NCI-H2107 treated with DMSO at 0.1 percent for 48 hours (cell line): Measurements from ENCODE around the gene ACHE.

ENCODE experiments used
- DNase-seq: peaks from one replicate; lab custom pipeline; 2025; ENCODE audit not compliant: unreplicated experiment; lab: John Stamatoyannopoulos, UW

Gene ACHE

GRCh38 chr7:100896732-100897608, 1.3 kb upstream of the ACHE start:
- DNase-seq = no peak

GRCh38 chr7:100895956-100896731, 456 bp upstream of the ACHE start:
- no peak for DNase-seq

GRCh38 chr7:100894860-100895700, 608 bp downstream of the ACHE start:
- no peak for DNase-seq

- no peak for DNase-seq
Measured at GRCh38 chr7:100893910-100894721, 1.6 kb downstream of the ACHE start.

- no peak for DNase-seq
Measured at GRCh38 chr7:100893318-100893895, 2.3 kb downstream of the ACHE start.

- DNase-seq = no peak
Measured at GRCh38 chr7:100892364-100893317, 3.0 kb downstream of the ACHE start.

GRCh38 chr7:100891568-100892247, 4.0 kb downstream of the ACHE start:
- no peak for DNase-seq

GRCh38 chr7:100890653-100891567, 4.8 kb downstream of the ACHE start:
- DNase-seq = no peak

GRCh38 chr7:100888988-100889750, 6.5 kb downstream of the ACHE start, which contains the start of gene UFSP1:
Gene UFSP1, minus strand, starts transcription at chr7:100889715. Its CDS starts 444 bp downstream, at chr7:100889271.
- no peak for DNase-seq

- no peak for DNase-seq
Measured at GRCh38 chr7:100888291-100888987, 7.2 kb downstream of the ACHE start.

- no peak for DNase-seq
Measured at GRCh38 chr7:100887516-100888290, 8.0 kb downstream of the ACHE start.

- no peak for DNase-seq
Measured at GRCh38 chr7:100886936-100887515, 8.7 kb downstream of the ACHE start.

- DNase-seq = no peak
Measured at GRCh38 chr7:100886142-100886935, 9.3 kb downstream of the ACHE start.
